ENCODE data around the gene CLK3.

- TF ChIP-seq, protein P1, sequence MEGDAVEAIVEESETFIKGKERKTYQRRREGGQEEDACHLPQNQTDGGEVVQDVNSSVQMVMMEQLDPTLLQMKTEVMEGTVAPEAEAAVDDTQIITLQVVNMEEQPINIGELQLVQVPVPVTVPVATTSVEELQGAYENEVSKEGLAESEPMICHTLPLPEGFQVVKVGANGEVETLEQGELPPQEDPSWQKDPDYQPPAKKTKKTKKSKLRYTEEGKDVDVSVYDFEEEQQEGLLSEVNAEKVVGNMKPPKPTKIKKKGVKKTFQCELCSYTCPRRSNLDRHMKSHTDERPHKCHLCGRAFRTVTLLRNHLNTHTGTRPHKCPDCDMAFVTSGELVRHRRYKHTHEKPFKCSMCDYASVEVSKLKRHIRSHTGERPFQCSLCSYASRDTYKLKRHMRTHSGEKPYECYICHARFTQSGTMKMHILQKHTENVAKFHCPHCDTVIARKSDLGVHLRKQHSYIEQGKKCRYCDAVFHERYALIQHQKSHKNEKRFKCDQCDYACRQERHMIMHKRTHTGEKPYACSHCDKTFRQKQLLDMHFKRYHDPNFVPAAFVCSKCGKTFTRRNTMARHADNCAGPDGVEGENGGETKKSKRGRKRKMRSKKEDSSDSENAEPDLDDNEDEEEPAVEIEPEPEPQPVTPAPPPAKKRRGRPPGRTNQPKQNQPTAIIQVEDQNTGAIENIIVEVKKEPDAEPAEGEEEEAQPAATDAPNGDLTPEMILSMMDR (IDR thresholded peaks at IDR 0.05; ENCODE audit: insufficient read depth, low read length, poor library complexity, severe bottlenecking) = no peak
- TF ChIP-seq EZH2phosphoT487 (conservative IDR thresholded peaks at IDR 0.05; ENCODE audit: low read length) = no peak
These were observed 1.5 kb upstream of the CLK3 start for GRCh38 chr15:74613953-74614743.
